T-helper 2 cell (primary cell): ENCODE measurements around the gene GABBR2.

Source experiments
- DNase-seq, 5 experiments: peaks; one replicate each; pipeline versions ENCODE4 v3.0.0 to v3.0.0-alpha.2; 2012 to 2022

GABBR2 gene

GRCh38 chr9:98536542-98537173 lies 172.1 kb downstream of the GABBR2 start:
- peak in 1 of 5 experiments; percentile 34 for DNase-seq

- DNase-seq = no peak
Observed at GRCh38 chr9:98533866-98534265, 174.9 kb downstream of the GABBR2 start.

DNA sequence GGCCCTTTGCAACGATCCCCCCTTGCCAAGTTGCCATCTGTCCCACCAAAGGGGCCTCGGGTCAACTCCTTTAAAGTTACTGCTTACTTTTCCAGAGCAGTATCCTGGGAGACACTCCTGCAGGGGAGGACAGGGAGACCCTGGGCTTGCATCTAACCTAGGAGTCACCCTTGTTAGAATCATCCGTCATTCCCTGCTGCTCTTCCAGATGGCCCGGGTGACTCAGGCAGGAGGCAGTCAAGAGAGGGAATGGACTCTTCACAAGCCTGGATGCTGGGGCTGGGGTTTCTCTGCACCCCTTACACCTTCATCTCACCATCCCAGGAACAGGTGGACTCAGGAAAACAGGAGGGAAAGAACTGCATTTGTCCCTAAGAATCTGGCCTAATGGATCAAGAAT lies 175.6 kb downstream of the GABBR2 start:
- DNase-seq = no peak

DNA sequence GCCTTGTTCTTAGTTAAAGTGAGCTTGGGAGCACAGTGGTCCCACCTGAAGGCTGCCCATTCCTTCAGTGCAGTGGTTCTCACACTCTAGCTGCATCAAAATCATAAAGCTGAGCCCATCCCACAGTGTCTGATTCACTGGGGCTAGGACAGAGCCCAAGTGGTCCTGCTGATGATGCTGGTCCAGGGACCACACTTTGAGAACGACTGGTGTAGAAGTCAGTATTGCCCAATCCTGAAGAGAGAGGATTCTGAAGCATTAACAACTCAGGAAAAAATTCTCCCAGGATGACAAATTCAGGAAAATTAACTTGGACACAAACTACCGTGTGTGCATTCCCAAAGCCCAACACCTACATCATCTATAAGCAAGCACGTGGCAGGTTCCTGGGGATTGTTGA lies 176.2 kb downstream of the GABBR2 start:
- DNase-seq = no peak

- DNase-seq = no peak
Observed at GRCh38 chr9:98532147-98532546, 176.6 kb downstream of the GABBR2 start.

- DNase-seq = no peak
Observed at GRCh38 chr9:98530806-98531386, 177.8 kb downstream of the GABBR2 start.

- no peak for DNase-seq
Observed at GRCh38 chr9:98530275-98530674, 178.5 kb downstream of the GABBR2 start.

DNA sequence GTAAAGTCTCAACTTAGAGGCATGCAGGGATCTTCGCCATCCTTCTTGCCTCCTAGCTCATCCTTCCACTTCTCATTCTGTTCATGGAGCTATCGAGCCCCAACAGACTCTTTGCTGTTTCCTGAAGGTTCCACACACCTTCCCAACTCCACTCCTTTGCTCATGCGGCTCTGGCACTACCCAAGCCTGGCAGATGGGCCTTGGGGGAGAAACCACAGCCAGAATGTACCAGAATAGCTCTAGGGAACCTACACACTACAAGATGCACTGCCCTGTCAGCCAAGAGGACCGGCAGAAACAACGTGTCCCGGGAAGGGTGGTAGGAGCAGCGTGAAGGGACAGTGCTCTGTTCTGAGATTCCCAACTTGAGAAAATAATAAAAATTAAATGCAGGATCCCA lies 178.9 kb downstream of the GABBR2 start:
- DNase-seq = no peak

GRCh38 chr9:98523231-98523901 lies 185.4 kb downstream of the GABBR2 start:
- no peak for DNase-seq

DNA sequence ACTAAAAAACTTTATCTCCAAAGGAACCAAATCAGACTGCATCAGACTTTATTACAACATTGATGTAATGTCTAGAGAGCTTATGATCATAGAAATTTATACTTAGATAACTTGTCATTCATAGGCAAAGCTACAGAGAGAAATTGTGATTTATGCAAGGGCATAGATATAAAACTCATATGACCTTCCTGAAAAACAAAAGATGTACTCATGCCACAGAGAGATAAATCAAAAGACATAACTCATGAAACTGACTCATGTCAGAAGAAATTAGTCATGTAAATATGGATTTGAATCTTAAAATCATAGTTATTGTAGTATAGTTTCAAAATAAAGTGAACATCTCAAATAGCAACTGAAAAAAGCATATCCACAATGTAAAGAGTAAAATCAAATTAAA lies 186.2 kb downstream of the GABBR2 start:
- DNase-seq = no peak

DNA sequence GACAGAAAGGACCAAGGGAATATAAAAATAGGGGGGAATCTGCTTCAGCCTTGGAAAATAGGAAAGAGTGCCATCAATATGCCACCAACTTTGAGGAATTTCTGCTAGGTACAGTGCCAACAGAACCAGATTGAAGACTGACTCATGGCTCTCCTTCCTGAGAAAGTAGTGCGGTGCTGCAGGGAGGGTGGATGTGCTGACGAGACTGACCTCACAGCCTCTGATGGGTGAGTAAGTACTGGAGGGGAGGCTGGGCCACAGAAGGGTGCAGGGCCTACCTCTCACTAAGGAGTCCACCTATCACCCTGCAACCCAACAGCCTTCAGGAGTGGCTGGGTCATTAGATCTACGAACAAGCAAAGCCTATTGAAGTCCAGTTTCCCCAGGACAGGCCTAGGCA lies 187.6 kb downstream of the GABBR2 start:
- no peak for DNase-seq

DNA sequence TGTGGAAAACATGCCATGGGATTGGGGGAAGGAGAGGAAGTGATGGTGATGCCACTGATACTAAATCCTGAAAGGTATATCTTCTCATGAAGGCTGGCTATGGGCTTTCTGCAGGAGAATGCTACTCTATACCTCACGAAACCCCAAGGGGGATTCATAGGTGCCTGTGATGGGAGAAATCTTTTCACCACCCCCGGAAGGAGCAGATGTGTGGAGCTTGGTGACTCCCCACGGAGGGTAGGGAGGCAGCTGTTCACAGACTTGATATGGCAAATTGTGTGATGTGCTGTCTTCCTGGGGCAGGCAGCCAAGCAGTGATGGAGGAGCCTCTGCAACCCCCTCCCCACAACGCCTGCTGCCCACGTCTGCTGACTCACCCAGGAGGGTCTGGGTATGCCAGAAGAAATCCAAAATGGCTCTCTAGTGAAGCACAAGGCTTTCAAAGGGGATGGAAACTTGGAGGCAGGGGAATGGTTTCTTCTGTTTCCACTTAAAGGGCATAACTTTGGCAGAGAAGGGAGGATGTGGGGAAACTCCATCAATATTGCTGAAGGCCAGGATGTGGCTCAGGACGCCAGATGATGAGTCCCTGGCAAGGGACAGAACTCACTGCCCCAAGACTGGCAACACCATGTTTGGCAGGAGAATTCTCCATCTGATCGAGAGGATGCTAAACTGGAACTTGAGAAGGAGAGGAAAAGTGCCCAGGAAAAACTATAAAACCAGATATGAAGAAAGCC lies 188.3 kb downstream of the GABBR2 start:
- no peak for DNase-seq

GRCh38 chr9:98519641-98520040 lies 189.1 kb downstream of the GABBR2 start:
- DNase-seq = no peak

GRCh38 chr9:98518556-98518955 lies 190.2 kb downstream of the GABBR2 start:
- no peak for DNase-seq

- DNase-seq = no peak
Observed at GRCh38 chr9:98517761-98518160, 191.0 kb downstream of the GABBR2 start.

DNA sequence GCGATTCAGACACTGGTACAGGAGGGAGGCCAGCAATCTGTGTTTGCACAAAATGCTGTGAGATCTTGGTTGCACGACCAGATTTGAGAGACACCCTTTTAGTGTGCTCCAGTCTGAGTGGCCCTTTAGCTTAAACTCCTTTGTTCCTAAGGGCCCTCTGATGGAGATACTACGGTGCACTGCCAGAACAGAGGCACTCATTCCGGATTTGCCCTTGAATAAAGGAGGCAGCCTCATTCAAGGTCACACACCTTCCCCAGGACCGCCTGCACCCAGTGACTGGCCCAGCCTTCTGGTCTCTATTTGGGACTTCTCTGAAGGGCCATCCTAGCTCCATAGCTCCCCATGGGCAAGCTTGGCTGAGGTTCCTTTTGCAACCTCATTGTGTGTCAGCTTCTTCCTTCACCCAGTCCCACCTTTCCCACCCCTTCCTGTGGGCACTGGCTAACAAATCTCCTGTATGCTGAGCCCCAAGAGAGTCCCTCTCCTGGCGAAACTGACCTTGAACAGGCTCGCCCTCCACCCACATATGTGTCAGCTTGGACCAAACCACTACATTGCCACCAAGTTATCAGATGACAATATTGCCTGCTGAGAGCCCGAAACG lies 191.7 kb downstream of the GABBR2 start:
- DNase-seq = no peak

GRCh38 chr9:98516205-98516896 lies 192.4 kb downstream of the GABBR2 start:
- DNase-seq = no peak

- no peak for DNase-seq
Observed at GRCh38 chr9:98515506-98516204, 193.1 kb downstream of the GABBR2 start.

- no peak for DNase-seq
Observed at GRCh38 chr9:98514841-98515240, 193.9 kb downstream of the GABBR2 start.

DNA sequence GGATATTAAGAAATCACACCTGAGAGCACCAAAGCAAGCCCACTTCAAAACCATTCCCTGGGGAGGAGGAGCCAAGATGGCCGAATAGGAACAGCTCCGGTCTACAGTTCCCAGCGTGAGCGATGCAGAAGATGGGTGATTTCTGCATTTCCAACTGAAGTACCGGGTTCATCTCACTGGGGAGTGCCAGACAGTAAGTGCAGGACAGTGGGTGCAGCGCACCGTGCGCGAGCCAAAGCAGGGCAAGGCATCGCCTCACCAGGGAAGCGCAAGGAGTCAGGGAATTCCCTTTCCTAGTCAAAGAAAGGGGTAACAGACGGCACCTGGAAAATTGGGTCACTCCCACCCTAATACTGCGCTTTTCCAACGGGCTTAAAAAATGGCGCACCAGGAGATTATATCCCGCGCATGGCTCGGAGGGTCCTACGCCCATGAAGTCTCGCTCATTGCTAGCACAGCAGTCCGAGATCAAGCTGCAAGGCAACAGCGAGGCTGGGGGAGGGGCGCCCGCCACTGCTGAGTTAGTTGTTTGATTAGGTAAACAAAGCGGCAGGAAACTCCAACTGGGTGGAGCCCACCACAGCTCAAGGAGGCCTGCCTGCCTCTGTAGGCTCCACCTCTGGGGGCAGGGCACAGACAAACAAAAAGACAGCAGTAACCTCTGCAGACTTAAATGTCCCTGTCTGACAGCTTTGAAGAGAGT lies 200.4 kb downstream of the GABBR2 start:
- peak in 1 of 5 experiments; percentile 12 for DNase-seq

- DNase-seq = no peak
Observed at GRCh38 chr9:98506422-98507054, 202.2 kb downstream of the GABBR2 start.
